Heart left ventricle (tissue), 13 donors: ENCODE results near the gene HOTAIR.

Experiments
- POLR2A ChIP-seq, 2 donors: fragments of 450-650 bp; IDR thresholded peaks; one replicate each; pipeline ENCODE4 v1.6.1; 2017; ENCODE audit warnings: antibody characterized with exemption in 2 of 2, mild to moderate bottlenecking in 2 of 2, moderate library complexity in 2 of 2
- TF ChIP-seq, protein P1 (sequence below), 12 donors: fragments of 200-600 bp; sonication (generic) in 4 of 12; IDR thresholded peaks; one replicate each; pipeline versions ENCODE4 v1.5.0 to v1.8.0; 2018 to 2022; ENCODE audit warnings: antibody characterized with exemption in 12 of 12, mild to moderate bottlenecking in 5 of 12
- donor health status: ischemic (EF 13 %, LVEDD 7.1; RV severe dilation, severe dysfunction).
- donor health status: DM: no; HTN: yes; CAD: no.
- donor health status: DM: no; HTN: no; CAD: no.
- donor health status: ischemic (EF 25% LVEDD 6.9; RV normal size, moderate dysfunction).
- donor health status: ischemic (EF 25% LVEDD 5.7; RV mildly dilated, moderate dysfunction).
- donor health status: ischemic (EF 35%, LVEDD 5.7; RV mildly dilated, moderate dysfunction).
- donor health status: nonischemic (EF 11% LVEDD 7.7; RV severe dilation, severe dysfunction).
- donor health status: DM: yes; HTN: yes; CAD: no.
- donor health status: PGD.
- donor health status: ischemic (EF 29% LVEDD 5.4; RV normal size, mild dysfunction).
- donor health status: nonischemic (EF 23%, LVEDD 6.1; RV moderate dilation, normal function).

DNA sequence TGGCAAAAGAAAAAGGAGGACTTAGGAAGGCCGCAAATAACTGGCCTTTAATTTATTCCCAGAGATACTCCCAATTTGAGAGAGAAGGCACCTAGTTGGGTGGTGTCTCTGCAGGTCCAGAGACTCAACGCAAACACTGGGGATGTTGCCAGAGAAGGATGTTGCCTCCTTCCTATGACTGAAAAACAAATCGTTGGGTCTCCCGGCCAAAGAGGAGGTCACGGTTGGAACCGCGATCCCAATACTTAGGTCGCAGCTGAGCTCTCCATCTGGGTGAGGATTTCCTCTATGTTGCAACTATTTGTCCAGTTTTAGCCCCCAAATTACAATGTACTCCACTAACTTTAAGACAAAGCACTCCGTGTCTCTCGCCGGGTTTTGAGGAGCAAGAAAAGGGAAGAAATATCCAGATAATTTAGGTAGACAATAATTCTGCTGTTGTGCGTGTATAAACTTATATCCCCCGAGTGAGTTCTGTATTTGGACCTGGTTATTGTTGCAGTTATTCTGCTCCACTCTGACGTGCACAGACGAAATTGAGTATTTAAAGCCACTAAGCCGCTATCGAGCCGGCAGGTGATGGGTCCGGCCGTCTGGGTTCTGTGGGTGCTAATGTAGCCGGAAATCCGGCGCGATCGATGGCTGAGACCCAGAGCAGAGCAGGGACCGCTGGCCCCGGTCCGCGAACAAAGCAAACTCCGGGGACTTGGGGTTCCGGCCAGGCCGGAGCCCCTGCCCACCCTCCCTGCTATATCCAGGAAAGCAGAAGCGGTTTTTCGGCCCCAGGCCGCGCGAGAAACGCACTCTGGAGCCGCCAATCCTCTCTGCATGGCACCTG is 14.3 kb downstream of the HOTAIR start:
- no peak for TF ChIP-seq POLR2A (IDR thresholded peaks at IDR 0.05)
- TF ChIP-seq, protein P1, sequence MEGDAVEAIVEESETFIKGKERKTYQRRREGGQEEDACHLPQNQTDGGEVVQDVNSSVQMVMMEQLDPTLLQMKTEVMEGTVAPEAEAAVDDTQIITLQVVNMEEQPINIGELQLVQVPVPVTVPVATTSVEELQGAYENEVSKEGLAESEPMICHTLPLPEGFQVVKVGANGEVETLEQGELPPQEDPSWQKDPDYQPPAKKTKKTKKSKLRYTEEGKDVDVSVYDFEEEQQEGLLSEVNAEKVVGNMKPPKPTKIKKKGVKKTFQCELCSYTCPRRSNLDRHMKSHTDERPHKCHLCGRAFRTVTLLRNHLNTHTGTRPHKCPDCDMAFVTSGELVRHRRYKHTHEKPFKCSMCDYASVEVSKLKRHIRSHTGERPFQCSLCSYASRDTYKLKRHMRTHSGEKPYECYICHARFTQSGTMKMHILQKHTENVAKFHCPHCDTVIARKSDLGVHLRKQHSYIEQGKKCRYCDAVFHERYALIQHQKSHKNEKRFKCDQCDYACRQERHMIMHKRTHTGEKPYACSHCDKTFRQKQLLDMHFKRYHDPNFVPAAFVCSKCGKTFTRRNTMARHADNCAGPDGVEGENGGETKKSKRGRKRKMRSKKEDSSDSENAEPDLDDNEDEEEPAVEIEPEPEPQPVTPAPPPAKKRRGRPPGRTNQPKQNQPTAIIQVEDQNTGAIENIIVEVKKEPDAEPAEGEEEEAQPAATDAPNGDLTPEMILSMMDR (IDR thresholded peaks at IDR 0.05), result no peak
